AG09309 (cell line): ENCODE results near the gene BABAM2.

Source experiments
- DNase-seq: peaks from one replicate; pipeline ENCODE4 v3.0.0-alpha.2; 2010; ENCODE audit warnings: low read depth
- H3K4me3 ChIP-seq: 2 replicates; pipeline ENCODE4 v1.5.1; 2011; ENCODE audit warnings: mild to moderate bottlenecking, low read depth, low read length, moderate library complexity; ENCODE audit not compliant: control insufficient read depth
- TF ChIP-seq, protein P1 (sequence below): IDR thresholded peaks from 2 replicates; pipeline ENCODE4 v1.5.1; 2011; ENCODE audit warnings: mild to moderate bottlenecking, low read depth, low read length, inconsistent platforms; ENCODE audit not compliant: insufficient read depth, control insufficient read depth; ENCODE audit errors: missing control alignments

BABAM2 gene

DNA sequence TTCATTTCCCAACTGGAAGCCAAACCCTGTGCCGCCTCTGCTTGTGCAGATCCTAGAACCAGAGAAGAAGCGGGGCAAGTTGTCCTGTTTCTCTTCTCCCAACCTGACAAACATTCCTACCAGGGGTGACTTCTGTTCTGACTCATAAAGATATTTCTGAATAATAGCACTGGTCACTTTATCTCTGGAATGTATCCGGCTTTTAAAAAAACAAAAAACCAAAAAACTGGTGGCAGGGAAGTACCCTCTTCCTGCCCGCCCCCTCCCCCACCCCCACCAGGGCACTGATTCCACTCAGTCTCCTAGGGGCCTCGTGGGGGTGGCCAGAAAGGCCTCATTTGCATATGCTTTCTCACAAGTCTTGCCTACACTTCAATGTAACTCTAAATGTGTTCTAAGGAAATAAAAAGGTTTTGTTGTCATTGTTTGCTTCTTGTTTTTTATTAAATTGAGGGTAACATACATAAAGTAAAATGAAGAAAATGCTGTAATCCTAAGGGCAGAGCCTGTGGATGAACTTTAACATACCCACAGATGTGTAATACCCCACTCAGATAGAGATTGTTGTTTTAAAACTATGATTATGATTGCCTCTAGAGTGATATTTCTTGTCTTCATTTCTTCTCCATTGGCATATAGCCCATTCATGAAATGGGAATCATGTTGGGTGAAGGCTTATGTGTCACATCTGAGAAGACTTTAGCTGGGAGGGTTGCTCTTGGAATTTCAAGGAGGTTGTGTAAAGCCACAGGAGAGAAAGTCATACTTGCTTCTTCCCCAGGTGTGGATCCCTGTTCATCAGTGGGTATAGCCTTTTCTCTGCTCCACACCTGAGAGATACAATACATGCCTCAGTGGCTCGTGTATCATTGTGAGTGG lies 496.8 kb downstream of the BABAM2 start:
- TF ChIP-seq, protein P1, sequence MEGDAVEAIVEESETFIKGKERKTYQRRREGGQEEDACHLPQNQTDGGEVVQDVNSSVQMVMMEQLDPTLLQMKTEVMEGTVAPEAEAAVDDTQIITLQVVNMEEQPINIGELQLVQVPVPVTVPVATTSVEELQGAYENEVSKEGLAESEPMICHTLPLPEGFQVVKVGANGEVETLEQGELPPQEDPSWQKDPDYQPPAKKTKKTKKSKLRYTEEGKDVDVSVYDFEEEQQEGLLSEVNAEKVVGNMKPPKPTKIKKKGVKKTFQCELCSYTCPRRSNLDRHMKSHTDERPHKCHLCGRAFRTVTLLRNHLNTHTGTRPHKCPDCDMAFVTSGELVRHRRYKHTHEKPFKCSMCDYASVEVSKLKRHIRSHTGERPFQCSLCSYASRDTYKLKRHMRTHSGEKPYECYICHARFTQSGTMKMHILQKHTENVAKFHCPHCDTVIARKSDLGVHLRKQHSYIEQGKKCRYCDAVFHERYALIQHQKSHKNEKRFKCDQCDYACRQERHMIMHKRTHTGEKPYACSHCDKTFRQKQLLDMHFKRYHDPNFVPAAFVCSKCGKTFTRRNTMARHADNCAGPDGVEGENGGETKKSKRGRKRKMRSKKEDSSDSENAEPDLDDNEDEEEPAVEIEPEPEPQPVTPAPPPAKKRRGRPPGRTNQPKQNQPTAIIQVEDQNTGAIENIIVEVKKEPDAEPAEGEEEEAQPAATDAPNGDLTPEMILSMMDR = no peak
- DNase-seq = no peak
- no peak overlapping the region for H3K4me3 ChIP-seq
